ENCODE data around the gene OR2G3.

DNA sequence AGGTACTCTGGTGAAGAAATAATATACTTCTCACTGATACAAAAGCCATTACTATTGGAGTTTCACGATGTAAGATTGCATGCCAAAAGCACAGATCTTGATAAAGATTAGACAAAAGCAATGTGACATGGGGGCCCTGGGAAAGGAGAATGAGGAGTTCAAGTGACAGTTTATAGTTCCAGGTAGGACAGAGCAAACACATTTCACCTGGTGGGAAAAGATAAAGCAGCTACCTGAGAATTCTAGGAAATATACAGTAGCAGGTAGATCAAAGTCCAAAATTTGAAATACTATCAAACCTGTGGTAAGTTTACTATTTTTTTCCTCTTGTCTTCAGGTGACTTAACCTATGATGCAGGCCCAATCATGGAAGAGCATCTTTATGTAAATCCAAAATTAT is 8.0 kb downstream of the OR2G3 start:
- TF ChIP-seq, protein P1, sequence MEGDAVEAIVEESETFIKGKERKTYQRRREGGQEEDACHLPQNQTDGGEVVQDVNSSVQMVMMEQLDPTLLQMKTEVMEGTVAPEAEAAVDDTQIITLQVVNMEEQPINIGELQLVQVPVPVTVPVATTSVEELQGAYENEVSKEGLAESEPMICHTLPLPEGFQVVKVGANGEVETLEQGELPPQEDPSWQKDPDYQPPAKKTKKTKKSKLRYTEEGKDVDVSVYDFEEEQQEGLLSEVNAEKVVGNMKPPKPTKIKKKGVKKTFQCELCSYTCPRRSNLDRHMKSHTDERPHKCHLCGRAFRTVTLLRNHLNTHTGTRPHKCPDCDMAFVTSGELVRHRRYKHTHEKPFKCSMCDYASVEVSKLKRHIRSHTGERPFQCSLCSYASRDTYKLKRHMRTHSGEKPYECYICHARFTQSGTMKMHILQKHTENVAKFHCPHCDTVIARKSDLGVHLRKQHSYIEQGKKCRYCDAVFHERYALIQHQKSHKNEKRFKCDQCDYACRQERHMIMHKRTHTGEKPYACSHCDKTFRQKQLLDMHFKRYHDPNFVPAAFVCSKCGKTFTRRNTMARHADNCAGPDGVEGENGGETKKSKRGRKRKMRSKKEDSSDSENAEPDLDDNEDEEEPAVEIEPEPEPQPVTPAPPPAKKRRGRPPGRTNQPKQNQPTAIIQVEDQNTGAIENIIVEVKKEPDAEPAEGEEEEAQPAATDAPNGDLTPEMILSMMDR (optimal IDR thresholded peaks at IDR 0.05 in 1 of 3, IDR thresholded peaks at IDR 0.05 in 1 of 3, conservative IDR thresholded peaks at IDR 0.05 in 1 of 3; ENCODE audit: extremely low read depth in 1 of 3, insufficient read depth in 2 of 3, low read length in 3 of 3) = no peak
- no peak for TF ChIP-seq EZH2 (IDR thresholded peaks at IDR 0.05; ENCODE audit: low read length)

Data from keratinocyte (primary cell).